K562 (cell line): Measurements from ENCODE around the gene SH3PXD2B. TPM values are rescaled to one million over a fixed set of nuclear protein-coding genes. Genes with fewer than 3 reads are reported as not detected.

Source experiments
- ATAC-seq: fragments of 200-7000 bp; cut with Tn5 transposase; 3 replicates; pipeline ENCODE4 v1.9.1; 2020; ENCODE audit warnings: moderate library complexity
- BruUV-seq: library from RNA; stranded (reverse); fragments of 400-500 nt; replicated peaks from 2 replicates; lab custom pipeline; 2021; lab: Mats Ljungman, UMichigan
- CTCF ChIA-PET: fragments of 300-600 bp; formaldehyde crosslinking; extraction: SDS; loops from one replicate; lab custom pipeline; 2021; ENCODE audit warnings: low intra/inter-chr PET ratio; lab: Yijun Ruan, JAX
- POLR2A ChIA-PET: fragments of 300-600, 350-650 bp; sonication (Branson Sonifier 250); formaldehyde crosslinking; extraction: SDS; loops from one replicate; lab custom pipeline; 2021; ENCODE audit warnings: antibody characterized with exemption, inconsistent platforms; lab: Yijun Ruan, JAX
- DNase-seq, 4 experiments: peaks; one replicate each; pipeline versions ENCODE4 v3.0.0 to v3.0.0-alpha.2; 2011 to 2018; ENCODE audit warnings: low spot score in 3 of 4, mixed read lengths in 3 of 4; ENCODE audit errors: extremely low read depth in 1 of 4
- FAIRE-seq: peaks from 2 replicates; lab custom pipeline; 2011; peaks lifted over from hg19 to GRCh38; lab: Jason Lieb, UNC
- H2AFZ ChIP-seq: 2 replicates; pipeline ENCODE4 v1.6.0; 2011; ENCODE audit warnings: low read depth, low read length, control low read depth, inconsistent platforms
- H3K27ac ChIP-seq: fragments of 200-600 bp; 3 replicates; pipeline ENCODE4 v1.8.0; 2011; ENCODE audit warnings: low read depth, mild to moderate bottlenecking, control low read depth, inconsistent platforms, low read length, moderate library complexity, mixed read lengths; ENCODE audit errors: extremely low read depth
- H3K27me3 ChIP-seq, 2 experiments: fragments of 300-600 bp in 1 of 2; 2 replicates in 1 of 2; 3 replicates in 1 of 2; pipeline versions ENCODE4 v1.6.0 to v1.8.0; 2011; ENCODE audit warnings: inconsistent platforms in 2 of 2, low read length in 2 of 2, mild to moderate bottlenecking in 1 of 2, mixed read lengths in 1 of 2, moderate library complexity in 1 of 2; ENCODE audit not compliant: control insufficient read depth in 2 of 2, insufficient read depth in 2 of 2
- H3K36me3 ChIP-seq: fragments of 300-600 bp; 3 replicates; pipeline ENCODE4 v1.8.0; 2011; ENCODE audit warnings: mild to moderate bottlenecking, low read length, inconsistent platforms; ENCODE audit not compliant: control insufficient read depth, insufficient read depth
- H3K4me1 ChIP-seq, 2 experiments: fragments of 200-600 bp in 1 of 2; replicated peaks in 1 of 2; 2 replicates in 1 of 2; 3 replicates in 1 of 2; pipeline versions ENCODE4 v1.5.1 to v1.8.0; 2011; ENCODE audit warnings: inconsistent platforms in 2 of 2, low read length in 2 of 2, mild to moderate bottlenecking in 1 of 2, mixed read lengths in 1 of 2, moderate library complexity in 1 of 2; ENCODE audit not compliant: control insufficient read depth in 2 of 2, insufficient read depth in 2 of 2
- H3K4me2 ChIP-seq: 2 replicates; pipeline ENCODE4 v1.6.1; 2011; ENCODE audit warnings: low read length, control low read depth, inconsistent platforms, mixed read lengths; ENCODE audit not compliant: insufficient read depth
- H3K4me3 ChIP-seq: fragments of 200-600 bp; sonication (generic), shearing (Covaris generic); 2 replicates; pipeline ENCODE4 v1.5.1; 2016; ENCODE audit warnings: control low read depth, inconsistent platforms
- H3K79me2 ChIP-seq: fragments of 200-600 bp; 3 replicates; pipeline ENCODE4 v1.8.0; 2011; ENCODE audit warnings: low read length, inconsistent platforms; ENCODE audit not compliant: control insufficient read depth, insufficient read depth
- H3K9ac ChIP-seq, 2 experiments: 2 replicates each; pipeline versions ENCODE4 v1.6.0 to v1.6.1; 2011; ENCODE audit warnings: low read depth in 2 of 2, low read length in 2 of 2, control low read depth in 1 of 2, inconsistent platforms in 1 of 2, mild to moderate bottlenecking in 1 of 2, mixed read lengths in 1 of 2; ENCODE audit not compliant: insufficient read depth in 1 of 2
- H3K9me1 ChIP-seq: one replicate; pipeline ENCODE4 v1.6.0; 2011; ENCODE audit warnings: inconsistent platforms, mild to moderate bottlenecking, low read length, moderate library complexity; ENCODE audit not compliant: control insufficient read depth, insufficient read depth
- H3K9me3 ChIP-seq: replicated peaks from 2 replicates; pipeline ENCODE4 v1.5.1; 2011; ENCODE audit warnings: low read depth, low read length, inconsistent platforms; ENCODE audit not compliant: control insufficient read depth, insufficient read depth
- H4K20me1 ChIP-seq: replicated peaks from 2 replicates; pipeline ENCODE4 v1.6.1; 2011; ENCODE audit warnings: low read length, inconsistent platforms, mixed read lengths; ENCODE audit not compliant: control insufficient read depth, insufficient read depth
- ETV6 ChIP-seq, 3 experiments: fragments of 150-350 bp in 1 of 3; sonication (generic) in 1 of 3; formaldehyde crosslinking in 1 of 3; IDR thresholded peaks; 2 replicates each; pipeline versions ENCODE4 v1.6.1 to v1.8.0; 2014 to 2022; ENCODE audit warnings: borderline replicate concordance in 2 of 3, low read depth in 2 of 3, antibody characterized with exemption in 1 of 3, low read length in 1 of 3, mild to moderate bottlenecking in 1 of 3, missing genetic modification reagents in 1 of 3
- MAFF ChIP-seq: IDR thresholded peaks from 2 replicates; pipeline ENCODE4 v1.6.1; 2012; ENCODE audit warnings: low read length, improper control_type of control experiment
- NR2C2 ChIP-seq, 2 experiments: fragments of 200-800 bp in 1 of 2; sonication (Bioruptor generic) in 1 of 2; sonication (generic) in 1 of 2; formaldehyde crosslinking in 1 of 2; IDR thresholded peaks; 2 replicates each; pipeline versions ENCODE4 v1.6.1 to v1.8.0; 2016 to 2022; ENCODE audit warnings: mild to moderate bottlenecking in 1 of 2, missing compliant biosample characterization in 1 of 2, missing genetic modification characterization in 1 of 2, missing genetic modification reagents in 1 of 2
- OTX1 ChIP-seq: fragments of 450-650 bp; formaldehyde crosslinking; IDR thresholded peaks from 2 replicates; pipeline ENCODE4 v1.4.0; 2022; ENCODE audit warnings: mild to moderate bottlenecking
- SPI1 ChIP-seq: IDR thresholded peaks from 2 replicates; pipeline ENCODE4 v1.6.1; 2011; ENCODE audit warnings: low read depth, low read length, control low read depth, borderline replicate concordance
- ZFP1 ChIP-seq: fragments of 450-650 bp; formaldehyde crosslinking; IDR thresholded peaks from 2 replicates; pipeline ENCODE4 v1.4.0; 2020; ENCODE audit warnings: mild to moderate bottlenecking, mixed read lengths
- WGBS: fragments of 100-300 bp; shearing (Covaris generic); methylation state at CpG from one replicate; pipeline ENCODE4 v1.1.6; 2016; ENCODE audit warnings: low coverage, mixed read lengths; ENCODE audit not compliant: insufficient coverage; ENCODE audit errors: missing lambda C conversion rate; 5-methylcytosine and 5-hydroxymethylcytosine counted together
- in situ Hi-C: fragments of 300-500 bp; cut with MboI; formaldehyde crosslinking; loops from 4 replicates; pipeline ENCODE4 v1.15.0; 2018; ENCODE audit warnings: inconsistent platforms, mixed read lengths
- intact Hi-C: fragments of 100-400 bp; cut with micrococcal nuclease; formaldehyde crosslinking; loops from 2 replicates; pipeline ENCODE4 v1.14.2; 2022
- polyA plus RNA-seq, 8 experiments: library from polyadenylated mRNA; depleted of rRNA in 4 of 8; stranded (reverse) in 5 of 8; unstranded in 3 of 8; fragments of >200 nt; fragmentation: Nextera tagmentation in 2 of 8; fragmentation: Illumina TruSeq in 1 of 8; extraction: Ambion mirVana in 2 of 8; extraction: Trizol in 1 of 8; gene quantifications; 2 replicates each; pipeline versions ENCODE4 v1.2.1 to v1.2.3, GENCODE V29; 2011 to 2014; ENCODE audit warnings: inconsistent platforms in 1 of 8, missing spikeins in 1 of 8
- total RNA-seq, 7 experiments: library from RNA; depleted of rRNA in 6 of 7; stranded (reverse); fragments of >200 nt in 6 of 7; fragmentation: Illumina TruSeq in 2 of 7; extraction: Trizol in 2 of 7; gene quantifications; 2 replicates each; pipeline versions ENCODE4 v1.2.1 to v1.2.3, GENCODE V29; 2011 to 2021; ENCODE audit warnings: low replicate concordance in 1 of 7
- TF ChIP-seq, protein P1 (sequence below): sonication (generic); formaldehyde crosslinking; IDR thresholded peaks from 2 replicates; pipeline ENCODE4 v1.4.0; 2020; ENCODE audit warnings: mild to moderate bottlenecking, missing genetic modification reagents

SH3PXD2B gene
- total and polyA plus RNA-seq, 9 of the 15 experiments (the other 6 are each of a cell fraction or from before 2014, with no cell fraction given), result 0.04 to 0.66 (median 0.19) TPM

DNA sequence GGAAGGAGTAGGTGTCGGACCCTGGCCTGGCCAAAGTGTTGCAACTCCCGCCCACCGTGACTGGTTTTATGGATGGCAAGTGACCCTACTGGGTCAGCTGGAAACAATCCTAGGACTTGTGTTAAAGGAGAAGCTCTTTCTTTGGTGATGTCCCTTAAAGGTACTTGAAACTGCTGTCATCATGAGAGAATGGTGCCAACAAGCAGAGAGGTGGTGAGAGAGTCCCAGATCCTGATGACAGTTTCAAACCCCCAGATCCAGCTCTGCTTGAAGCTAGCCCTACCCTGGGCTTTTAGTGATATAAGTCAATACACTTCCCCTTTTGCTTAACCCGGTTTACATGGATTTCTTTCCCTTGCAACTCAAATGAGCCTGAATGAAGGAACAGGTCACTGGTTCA, 98.3 kb downstream of the SH3PXD2B start:
- H3K36me3 ChIP-seq, result no peaks in the 10 kb centered on the region
- intact Hi-C loops, result no loop called here
- CTCF ChIA-PET, result no interaction called here
- no peaks in the 10 kb centered on the region for H3K9me1 ChIP-seq
- no peaks in the 10 kb centered on the region for H3K9me3 ChIP-seq
- FAIRE-seq, result no peak
- H3K27ac ChIP-seq, result no peak overlapping the region
- no peak for ATAC-seq
- no peak overlapping the region for H3K4me3 ChIP-seq
- POLR2A ChIA-PET, result interaction anchor here (0.7 kb wide), 1 partner anchor 9 kb away, joined by 3 read pairs; no protein-coding TSS in a partner anchor
- in situ Hi-C loops, result no loop called here
- peaks cover 24 to 57% of the 10 kb centered on the region in 2 experiments for H3K27me3 ChIP-seq
- TF ChIP-seq ZFP1 (CRISPR knock-in tag) (no peak), ETV6 (IDR thresholded peaks at IDR 0.05; ENCODE audit: borderline replicate concordance in 1 of 2, low read depth in 2 of 2, low read length in 1 of 2) (no peak), ETV6 (CRISPR knock-in tag; IDR thresholded peaks at IDR 0.05; ENCODE audit: borderline replicate concordance) (no peak), SPI1 (0 out of 2 replicates have a peak, but pooled peaks have one; percentile 5), MAFF (no peak)
- TF ChIP-seq, all 486 proteins: peak for 1
- WGBS, result 3% methylated on average over 4 of the region's 4 CpGs
- Histone ChIP-seq H3K4me2 (no peak overlapping the region), H3K79me2 (no peaks in the 10 kb centered on the region), H3K4me1 (no peaks in the 10 kb centered on the region; a peak in 1 of 5 replicates), H3K9ac (no peak overlapping the region), H2AFZ (no peak overlapping the region), H4K20me1 (no peaks in the 10 kb centered on the region)
- DNase-seq, result no peak
- BruUV-seq, result no TSS peak

DNA sequence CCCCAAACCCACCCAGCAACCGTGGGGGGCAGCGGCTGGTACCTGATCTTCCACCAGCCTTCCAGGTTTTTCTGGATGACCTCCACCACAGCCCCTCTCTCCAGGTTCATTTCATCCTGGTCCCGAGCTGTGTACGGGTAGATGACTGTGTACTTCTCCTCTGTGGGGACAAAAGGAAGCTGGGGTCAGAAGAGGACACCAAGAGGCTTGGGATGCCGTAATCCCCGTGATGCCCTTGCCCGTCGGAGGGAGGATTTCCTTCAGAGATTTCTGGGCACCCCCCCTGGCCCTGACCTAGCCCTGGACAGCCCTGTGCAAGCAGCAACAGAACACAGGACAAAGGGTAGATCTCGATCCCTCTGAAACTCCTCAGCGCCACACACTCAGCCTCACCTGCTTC, 100.5 kb downstream of the SH3PXD2B start:
- Histone ChIP-seq H3K9ac (no peak overlapping the region), H3K27me3 (peaks cover 36 to 68% of the 10 kb centered on the region in 2 experiments), H3K9me1 (no peaks in the 10 kb centered on the region), H4K20me1 (no peaks in the 10 kb centered on the region), H3K4me3 (no peak overlapping the region), H3K4me1 (no peaks in the 10 kb centered on the region; a peak in 1 of 5 replicates), H3K9me3 (no peaks in the 10 kb centered on the region), H2AFZ (no peak overlapping the region), H3K36me3 (no peaks in the 10 kb centered on the region), H3K4me2 (no peak overlapping the region), H3K27ac (no peak overlapping the region), H3K79me2 (no peaks in the 10 kb centered on the region)
- DNase-seq (no peak), FAIRE-seq (no peak), ATAC-seq (no peak)
- WGBS, result under 1% methylated on average over 8 of the region's 10 CpGs
- TF ChIP-seq NR2C2 (CRISPR knock-in tag; IDR thresholded peaks at IDR 0.05), result no peak
- TF ChIP-seq NR2C2 (tag; IDR thresholded peaks at IDR 0.05), result peak; percentile 18; the same call in 1 of the 2 replicates
- 0 out of 2 replicates have a peak, but pooled peaks have one; percentile 32 for TF ChIP-seq OTX1 (CRISPR knock-in tag)
- TF ChIP-seq, protein P1, sequence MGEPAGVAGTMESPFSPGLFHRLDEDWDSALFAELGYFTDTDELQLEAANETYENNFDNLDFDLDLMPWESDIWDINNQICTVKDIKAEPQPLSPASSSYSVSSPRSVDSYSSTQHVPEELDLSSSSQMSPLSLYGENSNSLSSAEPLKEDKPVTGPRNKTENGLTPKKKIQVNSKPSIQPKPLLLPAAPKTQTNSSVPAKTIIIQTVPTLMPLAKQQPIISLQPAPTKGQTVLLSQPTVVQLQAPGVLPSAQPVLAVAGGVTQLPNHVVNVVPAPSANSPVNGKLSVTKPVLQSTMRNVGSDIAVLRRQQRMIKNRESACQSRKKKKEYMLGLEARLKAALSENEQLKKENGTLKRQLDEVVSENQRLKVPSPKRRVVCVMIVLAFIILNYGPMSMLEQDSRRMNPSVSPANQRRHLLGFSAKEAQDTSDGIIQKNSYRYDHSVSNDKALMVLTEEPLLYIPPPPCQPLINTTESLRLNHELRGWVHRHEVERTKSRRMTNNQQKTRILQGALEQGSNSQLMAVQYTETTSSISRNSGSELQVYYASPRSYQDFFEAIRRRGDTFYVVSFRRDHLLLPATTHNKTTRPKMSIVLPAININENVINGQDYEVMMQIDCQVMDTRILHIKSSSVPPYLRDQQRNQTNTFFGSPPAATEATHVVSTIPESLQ (CRISPR knock-in tag), result no peak
- in situ Hi-C loops (no loop called here), intact Hi-C loops (no loop called here)
- ChIA-PET POLR2A (interaction anchor here (0.5 to 1.5 kb wide), 3 partner anchors 25 to 778 kb away, joined by 3 to 5 read pairs (median 3); no protein-coding TSS in a partner anchor), CTCF (no interaction called here)
- BruUV-seq, result no TSS peak
